Stimulated activated CD4-positive, alpha-beta T cell treated with anti-CD3 and anti-CD28 coated beads, Interleukin-2, amount 100 ng/mL, for 4 hours (primary cell): ENCODE data around the gene ATAD3B.
"Not testable (repeated sequence)": the region's sequence is repeated elsewhere in the genome, so short reads cannot be mapped to it uniquely, and the experiment has no call there.

ENCODE experiments used
- DNase-seq: peaks from one replicate; pipeline ENCODE4 v3.0.0-alpha.2; 2020; ENCODE audit warnings: low read depth

Gene ATAD3B

DNA sequence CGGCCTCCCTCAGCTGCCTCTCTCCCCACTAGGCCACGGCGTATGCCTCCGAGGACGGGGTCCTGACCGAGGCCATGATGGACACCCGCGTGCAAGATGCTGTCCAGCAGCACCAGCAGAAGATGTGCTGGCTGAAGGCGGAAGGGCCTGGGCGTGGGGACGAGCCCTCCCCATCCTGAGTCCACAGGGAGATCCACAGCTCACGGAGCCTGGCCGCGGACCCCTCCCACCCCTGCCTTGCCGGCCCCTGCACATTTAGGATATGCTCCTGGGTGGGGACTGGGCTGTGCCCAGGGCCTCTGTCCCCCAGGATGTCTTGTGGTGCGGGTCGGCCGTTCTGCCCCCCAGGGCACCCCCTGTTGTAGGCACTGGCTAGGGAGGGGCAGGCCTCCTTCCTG, 62.3 kb downstream of the ATAD3B start:
- DNase-seq = not testable (repeated sequence)

DNA sequence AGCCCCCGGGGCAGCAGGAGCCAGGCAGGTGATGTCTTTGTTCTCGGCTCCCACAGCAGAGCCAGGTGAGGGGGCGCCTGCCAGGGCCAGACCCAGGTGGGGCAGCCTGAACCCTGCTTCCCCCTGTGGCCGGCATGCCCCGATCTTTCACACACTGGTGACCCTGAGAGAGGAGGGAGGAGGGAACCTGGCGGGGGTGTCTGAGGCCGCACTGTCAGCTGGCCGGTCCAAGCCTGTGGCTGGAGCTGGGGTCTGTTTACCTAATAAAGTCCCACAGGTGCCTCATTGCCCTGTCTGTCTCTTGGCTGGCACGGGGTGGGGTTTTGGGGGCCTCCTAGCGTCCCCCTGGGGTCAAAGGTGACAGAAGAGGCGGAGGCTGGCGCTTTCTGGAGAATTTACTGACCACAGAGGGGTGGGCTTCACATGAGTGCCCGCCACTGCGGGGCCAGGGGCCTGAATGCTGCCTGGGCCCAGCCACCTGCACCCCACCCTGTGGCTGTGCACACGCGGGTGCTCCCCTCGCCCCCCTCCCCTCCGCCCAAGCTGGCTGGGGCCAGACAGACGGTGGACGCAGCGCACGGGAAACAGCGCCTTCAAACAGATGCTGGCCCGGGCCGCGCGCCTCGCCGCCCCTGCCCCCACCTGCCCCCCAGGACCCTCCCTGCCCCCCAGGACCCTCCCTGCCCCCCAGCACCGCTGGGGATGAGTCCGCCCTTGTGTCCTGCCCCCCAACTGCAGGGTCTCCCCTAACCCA, 63.0 kb downstream of the ATAD3B start:
- DNase-seq = no peak

DNA sequence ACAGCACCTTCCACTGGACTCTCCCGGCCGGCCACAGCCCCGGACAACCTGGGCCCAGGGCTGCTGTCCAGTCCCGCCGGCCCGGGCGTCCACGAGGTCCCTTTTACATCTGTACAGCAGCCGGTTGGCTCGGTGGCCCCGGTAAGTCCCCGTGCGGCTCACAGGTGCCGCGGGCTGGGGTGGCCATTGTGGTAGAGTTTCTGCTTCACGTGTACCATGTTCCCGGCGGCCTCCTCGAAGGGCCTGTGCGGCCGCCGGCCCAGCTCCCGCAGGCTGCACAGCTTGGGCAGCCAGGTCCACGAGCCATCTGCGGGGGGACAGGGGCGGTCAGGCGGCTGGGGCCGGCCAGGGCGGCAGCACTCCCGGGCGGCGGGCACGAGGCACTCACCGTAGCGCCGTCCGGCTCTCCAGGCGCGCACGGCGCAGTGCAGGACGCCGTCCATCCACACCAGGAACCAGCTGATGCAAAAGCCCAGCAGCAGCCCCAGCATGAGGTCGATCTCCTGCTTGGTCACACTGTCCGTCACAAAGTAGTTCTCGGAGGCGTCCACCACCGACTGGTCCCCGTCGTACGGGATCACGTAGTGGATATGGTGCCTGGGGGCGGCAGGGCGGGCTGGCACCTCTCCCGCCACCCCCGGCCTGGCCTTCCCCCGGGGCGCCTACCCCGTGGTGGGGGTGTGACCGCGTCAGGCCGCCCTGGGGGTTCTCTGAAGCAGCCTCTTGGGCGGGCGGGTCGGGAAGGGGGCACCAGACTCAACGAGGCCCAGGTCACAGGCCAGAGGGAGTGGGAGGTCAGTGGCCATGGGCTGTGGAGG, 63.8 kb downstream of the ATAD3B start:
- no peak for DNase-seq

DNA sequence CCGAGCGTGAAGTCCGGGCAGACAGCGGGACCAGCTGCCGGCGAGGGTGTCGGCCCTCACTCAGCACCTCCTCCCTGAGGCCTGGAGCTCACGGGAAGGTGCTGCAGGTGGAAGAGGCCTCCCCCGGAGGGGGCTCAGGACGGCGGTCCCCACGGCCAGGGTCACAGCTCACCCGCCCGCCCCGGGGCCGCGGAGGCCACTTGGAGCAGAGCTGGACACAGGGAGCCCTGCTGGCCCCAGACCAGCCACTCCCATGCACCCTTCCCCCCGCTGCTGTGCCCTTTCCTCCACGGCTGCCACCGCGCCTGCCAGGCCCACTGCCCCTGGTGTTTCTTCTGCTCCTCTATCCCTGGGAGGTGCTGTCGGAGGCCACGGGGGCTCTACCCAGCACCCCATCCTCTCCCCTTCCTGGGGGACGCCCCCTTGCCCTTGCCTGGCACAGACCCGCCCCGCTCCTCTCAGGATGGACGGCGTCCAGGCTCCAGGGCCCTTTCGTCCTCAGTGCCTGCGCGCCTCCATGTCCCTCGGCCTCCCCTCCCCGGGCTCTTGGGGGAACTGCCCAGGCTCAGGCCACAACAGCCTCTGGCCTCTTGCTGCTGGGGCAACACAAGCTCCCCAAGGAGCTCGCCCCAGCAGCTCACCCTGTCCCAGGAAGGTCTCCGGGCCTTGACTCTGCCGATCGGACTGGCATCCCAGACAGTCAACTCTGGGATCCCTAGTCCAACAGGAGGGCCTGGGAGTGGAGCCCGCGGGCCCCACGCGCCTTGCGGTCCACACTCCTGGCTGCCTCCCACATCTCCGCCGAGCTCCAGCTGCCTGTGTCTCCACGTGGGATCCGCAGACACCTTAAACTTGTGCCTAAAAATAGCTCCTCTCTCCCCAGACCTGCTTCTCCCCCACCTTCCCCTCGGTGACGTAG, 64.7 kb downstream of the ATAD3B start:
- no peak for DNase-seq

DNA sequence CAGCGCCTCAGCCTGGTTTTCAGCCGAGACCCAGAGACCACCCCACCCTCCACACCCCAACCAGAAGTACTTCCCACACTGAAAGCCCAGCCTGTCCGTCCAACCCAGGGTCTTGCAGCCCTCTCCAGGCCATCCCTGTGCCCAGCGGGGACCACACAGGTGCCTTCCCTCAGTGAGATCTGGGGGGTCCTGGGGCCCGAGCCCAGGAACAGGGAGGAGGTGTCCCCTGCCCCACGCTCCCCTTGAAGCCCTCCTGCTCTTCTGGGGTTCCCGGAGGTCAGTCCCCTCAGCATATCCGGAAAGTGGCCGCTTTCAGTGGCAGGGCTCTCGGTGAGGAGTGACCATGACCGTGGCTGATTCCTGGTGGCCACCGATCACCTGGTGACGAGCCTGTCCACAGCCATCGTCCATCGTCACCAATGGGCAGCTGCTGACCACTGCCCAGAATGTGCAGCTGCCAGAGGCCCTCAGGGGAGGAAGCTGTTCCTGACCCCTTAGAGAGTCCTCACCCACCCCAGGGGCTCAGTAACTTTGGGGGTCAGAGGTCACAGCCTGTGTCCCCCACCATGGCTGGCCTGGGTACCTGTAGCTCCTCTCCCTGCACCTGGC, 65.5 kb downstream of the ATAD3B start:
- no peak for DNase-seq

DNA sequence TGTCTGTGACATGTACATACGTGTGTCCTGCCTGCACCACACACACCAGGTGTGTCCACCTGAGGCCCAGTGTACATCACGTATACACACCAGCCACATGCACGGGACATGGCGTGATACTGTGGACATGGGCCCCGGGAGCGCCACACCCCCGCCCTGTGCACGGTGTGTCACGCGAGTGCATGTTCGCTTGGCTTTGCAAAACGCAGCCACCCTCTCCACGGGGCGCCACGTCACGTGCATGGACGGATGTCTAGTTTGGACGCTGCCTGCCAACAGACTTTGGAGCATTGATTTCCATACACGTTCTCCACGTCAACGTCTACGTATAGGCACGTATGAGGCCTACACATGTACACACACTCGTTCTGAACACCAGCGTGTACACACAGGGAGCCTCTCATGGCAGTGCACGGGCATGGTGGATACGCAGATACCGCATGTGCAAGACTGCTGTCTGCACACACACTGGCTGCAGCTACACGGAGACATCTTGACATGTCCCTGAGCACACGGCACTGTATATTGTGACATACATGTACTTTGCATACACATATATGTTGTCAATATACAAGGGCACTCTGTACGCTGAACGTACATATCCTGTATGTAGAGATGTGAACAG, 66.2 kb downstream of the ATAD3B start:
- no peak for DNase-seq

DNA sequence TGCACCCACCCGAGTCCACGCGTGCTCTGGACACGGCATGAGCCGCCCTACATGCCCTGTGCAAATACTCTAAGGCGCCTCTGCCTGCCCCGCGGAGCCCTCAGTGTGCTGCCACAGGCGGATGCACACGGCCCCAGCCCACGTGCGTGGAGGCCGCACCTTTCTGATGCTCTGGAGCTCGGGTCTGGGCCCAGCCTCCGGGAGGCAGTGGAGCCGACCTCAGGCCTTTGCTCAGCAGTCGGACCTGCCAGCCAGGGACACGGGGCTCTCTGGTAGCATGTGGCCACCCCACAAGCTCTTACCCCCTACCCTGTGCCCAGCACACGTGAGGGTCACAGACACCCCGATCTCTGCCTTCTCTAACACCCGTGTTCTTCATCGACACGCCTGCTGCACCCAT, 66.8 kb downstream of the ATAD3B start:
- no peak for DNase-seq

DNA sequence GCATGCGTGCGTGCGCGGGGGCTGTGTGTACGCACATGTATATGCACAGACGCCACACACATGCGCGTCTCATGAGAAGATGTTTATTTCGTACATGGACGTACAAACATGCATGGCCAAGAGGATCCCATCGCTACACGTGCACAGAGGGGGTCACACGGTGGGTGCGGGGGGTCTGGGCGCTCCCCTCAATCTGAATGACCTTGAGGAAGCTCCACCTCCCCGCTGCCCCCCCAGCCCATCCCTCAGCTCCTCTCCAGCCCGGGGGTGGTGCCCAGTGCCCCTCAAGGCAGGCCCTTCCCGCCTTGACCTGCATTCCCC, 67.4 kb downstream of the ATAD3B start:
- no peak for DNase-seq

DNA sequence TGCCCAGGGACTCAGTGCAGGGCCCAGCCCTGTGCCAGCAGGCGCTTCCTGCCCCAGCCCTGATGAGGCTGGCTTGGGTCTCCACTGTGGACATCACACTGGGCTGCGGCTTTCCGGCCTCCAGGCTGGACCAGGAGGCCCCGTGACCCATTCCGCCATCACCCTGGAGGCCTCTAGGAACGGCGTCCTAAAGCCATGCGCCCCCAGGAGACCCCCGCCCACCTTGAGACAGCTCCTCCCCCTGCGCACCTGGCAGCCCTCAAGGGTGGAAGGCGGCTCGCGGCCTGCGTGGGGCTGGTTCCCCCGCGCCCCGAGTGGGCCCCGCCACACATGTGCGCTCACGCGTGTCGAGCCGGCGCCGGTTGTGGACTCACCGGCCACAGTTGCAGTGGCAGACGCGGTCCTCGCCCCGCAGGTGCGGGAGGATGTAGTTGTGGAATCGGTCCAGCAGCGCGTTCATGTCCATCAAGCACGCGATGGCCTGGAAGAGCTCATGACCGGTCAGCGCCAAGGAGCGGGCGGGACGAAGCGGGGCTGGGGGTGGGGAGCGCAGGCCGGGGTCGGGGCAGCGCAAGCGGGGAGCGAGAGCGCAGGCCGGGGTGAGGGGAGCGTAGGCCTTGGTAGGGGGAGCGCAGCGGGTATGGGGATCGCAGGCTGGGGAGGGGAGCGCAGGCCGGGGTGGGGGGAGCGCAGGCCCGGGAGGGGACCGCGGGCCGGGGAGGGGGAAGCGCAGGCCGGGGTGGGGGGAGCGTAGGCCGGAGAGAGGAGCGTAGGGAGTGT, 67.9 kb downstream of the ATAD3B start:
- DNase-seq = no peak

DNA sequence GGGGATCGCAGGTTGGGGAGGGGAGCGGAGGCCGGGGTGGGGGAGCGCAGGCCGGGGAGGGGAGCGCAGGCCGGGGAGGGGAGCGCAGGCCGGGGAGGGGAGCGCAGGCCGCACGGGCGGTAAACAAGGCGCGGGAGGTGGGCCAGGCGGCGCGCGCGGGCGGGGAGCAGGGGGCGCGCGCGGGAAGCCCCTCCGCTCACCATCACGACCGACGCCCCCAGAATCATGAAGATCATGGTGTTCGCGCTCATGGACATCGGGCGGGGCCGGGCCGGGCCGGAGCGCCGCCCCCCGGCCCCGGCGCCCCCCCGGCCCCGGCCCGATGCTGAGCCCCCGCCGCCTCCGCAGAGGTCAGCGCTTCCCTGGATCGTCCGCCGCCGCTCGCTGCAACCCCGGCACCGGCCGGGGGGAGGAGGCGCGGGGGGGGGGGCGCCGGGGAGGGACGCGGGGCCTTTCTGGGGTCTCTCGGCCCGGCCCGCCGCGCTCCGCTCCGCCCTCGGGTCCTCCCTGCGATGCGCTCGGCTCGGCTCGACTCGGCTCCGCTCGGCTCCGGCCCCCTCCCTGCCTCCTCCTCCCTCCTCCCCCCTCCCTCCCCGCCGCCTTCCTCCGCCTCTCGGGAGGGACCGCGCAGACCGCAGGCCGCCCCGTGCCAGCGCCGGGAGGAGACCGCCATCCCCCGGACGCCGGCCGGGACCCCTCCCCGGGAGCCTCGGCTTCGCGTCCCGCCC, 68.7 kb downstream of the ATAD3B start, which contains the start of gene TMEM240:
Gene TMEM240 (minus strand): TSS at position 535 of the 728 bp plus-strand sequence. CDS start 278 bp downstream, at position 257.
- DNase-seq = peak; percentile 36

DNA sequence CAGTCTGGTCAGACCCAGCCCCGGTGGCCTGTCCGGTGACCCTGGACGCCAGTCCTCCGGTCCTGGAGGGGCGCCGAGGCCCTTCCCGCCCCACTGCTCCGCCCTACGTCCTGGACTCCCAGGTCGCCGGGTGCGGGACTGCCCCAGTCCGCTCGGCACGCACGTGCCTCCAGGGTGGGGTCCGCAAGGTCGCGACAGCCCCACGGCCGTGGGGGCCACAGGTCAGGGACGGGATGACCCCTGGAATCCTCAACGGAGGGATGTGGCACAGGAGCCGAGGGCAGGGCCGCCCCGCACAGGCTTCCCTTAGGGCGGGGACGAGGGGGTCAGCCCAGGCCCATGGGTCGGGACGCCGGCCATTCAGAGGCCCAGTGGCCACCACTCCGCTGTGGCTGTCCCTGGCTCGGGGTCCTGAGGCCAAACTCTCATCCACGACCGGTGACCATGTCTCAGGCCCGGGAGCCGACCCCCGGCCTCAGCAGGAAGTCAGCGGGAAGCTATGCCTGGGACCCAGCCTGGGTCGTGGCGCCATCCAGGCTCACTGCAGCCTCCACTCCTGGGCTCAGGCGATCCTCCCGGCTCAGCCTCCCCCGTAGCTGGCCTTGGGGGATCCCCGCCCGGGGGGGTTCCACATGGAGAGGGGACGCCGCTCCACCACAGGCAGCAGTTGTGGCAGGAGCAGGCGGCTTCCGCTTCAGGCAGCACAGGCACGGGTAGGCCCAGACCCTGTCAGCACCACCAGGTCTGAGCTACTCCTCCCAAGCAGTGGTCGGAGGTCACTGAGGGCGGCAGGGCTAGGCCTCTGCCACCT, 69.5 kb downstream of the ATAD3B start:
- DNase-seq = no peak

DNA sequence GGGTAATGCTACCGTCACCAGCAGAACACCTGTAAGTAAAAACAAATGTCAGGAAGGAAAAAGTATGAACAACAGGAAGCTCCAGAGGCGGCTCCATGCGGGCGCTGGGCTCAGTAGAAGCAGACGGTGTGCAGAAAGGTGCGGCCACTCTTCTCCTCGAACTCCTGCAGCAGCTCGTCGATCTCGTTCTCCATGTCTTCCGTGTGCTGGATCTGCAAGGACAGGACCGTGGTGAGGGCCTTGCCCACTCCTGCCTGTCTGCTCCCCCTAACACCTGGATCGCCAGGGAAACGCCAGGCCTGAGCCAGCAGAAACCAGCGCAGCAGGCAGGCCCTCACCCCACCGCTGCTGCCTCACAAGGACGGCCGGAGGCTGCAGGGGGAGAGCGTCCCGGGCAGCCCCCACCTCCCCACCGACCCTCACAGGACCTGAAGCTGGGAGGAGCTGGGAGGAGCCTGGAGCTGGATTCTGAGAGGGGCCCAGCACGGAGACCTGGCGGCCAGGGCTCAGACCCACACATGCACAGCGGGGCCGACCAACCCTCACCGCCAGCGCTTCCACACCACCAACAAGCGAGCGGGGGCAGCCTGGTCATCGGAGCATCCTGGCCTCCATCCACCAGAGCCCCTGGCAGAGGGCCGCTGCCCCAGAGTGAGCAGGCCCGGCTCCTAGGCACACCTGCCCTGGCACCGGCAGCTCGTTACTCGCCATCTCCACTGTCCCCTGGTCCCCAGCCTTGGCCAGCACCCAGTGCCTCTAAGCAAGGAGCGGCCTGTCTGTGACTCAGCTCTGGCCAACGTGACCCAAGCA, 70.6 kb downstream of the ATAD3B start:
- DNase-seq = no peak

DNA sequence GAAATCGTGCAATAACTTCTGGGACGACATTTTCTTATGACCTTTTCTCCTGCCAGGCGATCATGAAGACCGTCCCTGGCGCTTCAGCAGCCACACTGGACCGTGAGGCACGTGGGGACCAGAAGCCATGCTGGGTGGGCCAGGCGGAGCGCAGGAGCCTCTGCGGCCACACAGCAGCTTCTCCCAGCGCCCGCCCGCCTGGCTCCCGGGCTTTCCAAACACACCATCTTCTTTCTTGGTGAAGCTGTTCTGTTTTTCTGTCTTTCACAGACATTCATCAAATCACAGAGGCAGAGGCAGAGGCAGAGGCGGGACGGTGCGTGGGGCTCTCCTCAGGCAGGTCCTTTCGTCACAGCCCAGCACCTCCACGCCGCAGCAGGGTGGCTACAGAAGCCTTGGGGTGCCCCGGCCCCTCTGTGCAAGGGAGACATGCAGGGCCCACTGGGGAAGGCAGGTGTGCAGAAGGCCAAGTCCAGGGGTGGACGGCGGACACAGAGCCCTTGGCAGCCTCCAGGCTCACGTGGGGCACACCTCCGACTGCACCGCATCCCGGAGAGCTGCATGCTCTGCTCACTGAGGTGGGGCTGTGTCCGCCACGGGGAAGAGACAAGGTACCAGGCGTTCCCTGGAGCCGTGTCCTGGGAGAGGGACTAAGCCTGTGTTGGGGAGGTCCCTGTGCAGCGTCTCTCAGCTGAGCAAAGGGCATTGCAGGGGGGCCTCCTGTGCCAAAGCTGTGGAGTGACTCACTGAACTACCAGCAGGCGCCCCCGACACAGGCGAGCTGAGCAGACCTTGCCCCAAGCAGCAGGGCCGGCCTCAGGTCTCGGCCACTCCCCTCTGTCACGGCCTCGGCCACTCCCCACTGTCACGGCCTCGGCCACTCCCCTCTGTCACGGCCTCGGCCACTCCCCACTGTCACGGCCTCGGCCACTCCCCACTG, 71.5 kb downstream of the ATAD3B start:
- DNase-seq = no peak

DNA sequence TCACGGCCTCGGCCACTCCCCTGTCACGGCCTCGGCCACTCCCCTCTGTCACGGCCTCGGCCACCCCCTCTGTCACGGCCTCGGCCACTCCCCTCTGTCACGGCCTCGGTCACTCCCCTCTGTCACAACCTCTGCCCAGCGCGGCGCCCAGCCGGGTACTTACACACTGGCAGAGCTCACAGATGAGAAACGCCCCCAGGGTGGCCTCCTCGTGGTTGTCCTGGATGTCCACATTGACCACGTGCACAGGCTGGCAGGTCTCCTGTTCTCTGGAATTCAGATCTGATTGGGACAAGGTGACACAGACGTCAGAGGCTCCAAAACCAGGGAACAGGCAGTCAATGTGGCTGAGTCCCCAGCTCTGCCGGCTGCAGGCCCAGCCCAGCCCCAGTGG, 72.1 kb downstream of the ATAD3B start:
- DNase-seq = no peak

DNA sequence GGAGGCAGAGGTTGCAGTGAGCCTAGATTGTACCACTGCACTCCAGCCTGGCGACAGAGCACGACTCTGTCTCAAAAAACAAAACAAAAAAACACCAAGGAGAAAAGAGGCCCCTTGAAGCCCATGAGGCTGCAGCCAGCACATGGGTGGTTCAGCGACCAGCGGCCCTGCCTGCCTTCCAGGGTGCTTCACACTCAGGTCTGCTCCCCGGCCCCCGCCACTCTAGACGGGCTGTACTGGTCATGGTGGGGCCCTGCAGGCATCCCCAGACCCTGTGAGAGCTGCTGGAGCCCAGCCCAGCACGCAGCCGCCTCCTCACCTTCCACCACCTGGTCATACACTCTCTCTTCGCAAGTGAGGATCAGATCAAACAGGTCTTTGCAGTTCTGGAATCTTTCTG, 73.0 kb downstream of the ATAD3B start:
- no peak for DNase-seq
